Nasal cavity respiratory epithelium epithelial cell of viscerocranial mucosa (primary cell): ENCODE measurements around the gene PNMA8C. TPM values are rescaled to one million over a fixed set of nuclear protein-coding genes. Genes with fewer than 3 reads are reported as not detected.

ENCODE experiments used
- total RNA-seq: library from RNA; depleted of rRNA; stranded (reverse); fragments of >200 nt; gene quantifications from 2 replicates; pipeline ENCODE4 v1.2.3, GENCODE V29; 2014

PNMA8C gene
- not detected in 2 replicates for total RNA-seq

GRCh38 chr19:46428239-46429135, at the start of gene PNMA8C:
PNMA8C (minus strand) TSS chr19:46428936; CDS start chr19:46428359, 577 bp downstream.

GRCh38 chr19:46471116-46471733, 42.5 kb upstream of the PNMA8C start, which contains the start of gene PNMA8A:
PNMA8A (minus strand) TSS chr19:46471563; CDS start chr19:46471035, 528 bp downstream.

DNA sequence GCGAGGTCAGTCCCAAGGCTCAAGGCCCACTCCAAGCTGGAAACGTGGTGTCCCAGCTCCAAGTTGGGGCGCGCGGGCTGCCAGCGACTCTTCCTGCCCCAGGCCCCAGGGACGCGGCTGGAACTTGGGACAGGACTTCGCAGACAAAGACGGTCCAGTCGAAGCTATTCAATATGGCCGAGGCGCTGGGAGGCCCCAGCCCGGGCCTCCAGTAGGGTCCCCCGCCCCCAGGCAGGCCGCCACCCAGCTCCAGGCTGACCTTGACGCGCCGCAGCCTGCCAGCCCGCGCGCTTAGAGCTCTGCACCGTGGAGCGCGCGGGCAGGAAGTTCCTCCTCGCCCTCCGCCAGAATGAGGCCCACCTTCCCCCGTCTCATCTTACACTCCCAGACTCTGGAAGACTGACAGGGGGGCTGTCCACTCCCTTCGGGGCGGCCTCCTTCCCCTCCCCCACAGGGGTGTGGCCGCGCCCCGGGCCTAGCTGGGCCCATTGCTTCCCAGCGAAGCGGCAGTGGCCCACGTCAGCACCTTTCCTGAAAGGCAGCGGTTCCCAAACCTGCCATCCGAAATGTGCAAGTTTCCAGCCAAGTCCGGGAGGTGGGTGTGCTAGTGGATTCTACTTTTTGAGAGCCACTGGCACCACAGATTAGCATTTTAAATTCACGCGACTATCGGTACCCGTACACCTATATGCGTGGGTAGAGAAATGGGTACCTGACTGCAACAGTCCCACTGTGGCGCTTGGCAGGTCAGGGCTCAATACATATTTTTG, 15.3 kb downstream of the PNMA8C start, which contains the start of gene CCDC8:
Gene CCDC8, minus strand, starts transcription at position 303 of the 770 bp plus-strand sequence. CDS start 754 bp downstream, outside the sequence.

Other genes with a start within 250 kb of the PNMA8C start
- gene IGFL1, start 199.2 kb downstream of the PNMA8C start, total RNA-seq: under 0.01 TPM in 1 of 2 replicates, not detected in the other
- 0.71 TPM in 1 of 2 replicates, not detected in the other for gene HIF3A, start 131.9 kb downstream of the PNMA8C start, total RNA-seq
- 35.2 and 52.1 TPM in 2 replicates for gene PPP5C, start 81.8 kb downstream of the PNMA8C start, total RNA-seq
- 15.0 and 16.1 TPM in 2 replicates for gene CCDC8, start 15.4 kb downstream of the PNMA8C start, total RNA-seq
- 4.7 and 5.8 TPM in 2 replicates for gene PNMA8A, start 42.6 kb upstream of the PNMA8C start, total RNA-seq
- under 0.01 and 0.07 TPM in 2 replicates for gene PNMA8B, start 66.9 kb upstream of the PNMA8C start, total RNA-seq
- gene CALM3, start 172.4 kb upstream of the PNMA8C start, total RNA-seq: 73.1 and 94.7 TPM in 2 replicates
- not detected in 2 replicates for gene PTGIR, start 196.2 kb upstream of the PNMA8C start, total RNA-seq
- not detected in 2 replicates for gene GNG8, start 207.3 kb upstream of the PNMA8C start, total RNA-seq
- under 0.01 TPM in 1 of 2 replicates, not detected in the other for gene DACT3, start 232.2 kb upstream of the PNMA8C start, total RNA-seq